Calu3 (cell line): Measurements from ENCODE around the gene RBPMS2. TPM values are rescaled to one million over a fixed set of nuclear protein-coding genes. Genes with fewer than 3 reads are reported as not detected.

ENCODE experiments used
- BruUV-seq: library from RNA; stranded (reverse); fragments of 400-500 nt; replicated peaks from 2 replicates; lab custom pipeline; 2021; lab: Mats Ljungman, UMichigan
- CTCF ChIA-PET: fragments of 300-600 bp; sonication (Branson Sonifier 250); formaldehyde crosslinking; loops from one replicate; lab custom pipeline; 2022; ENCODE audit warnings: antibody characterized with exemption; lab: Charles Lee
- DNase-seq: peaks from one replicate; pipeline ENCODE4 v3.0.0; 2022
- H3K27ac Mint-ChIP-seq: one replicate; pipeline ENCODE4 v1.8.0; 2022; ENCODE audit warnings: mixed read lengths; ENCODE audit not compliant: unreplicated experiment
- H3K27me3 Mint-ChIP-seq: one replicate; pipeline ENCODE4 v1.8.0; 2022; ENCODE audit warnings: mixed read lengths; ENCODE audit not compliant: unreplicated experiment
- H3K36me3 Mint-ChIP-seq: one replicate; pipeline ENCODE4 v1.8.0; 2022; ENCODE audit warnings: mild to moderate bottlenecking, moderate library complexity, mixed read lengths; ENCODE audit not compliant: insufficient read depth, unreplicated experiment
- H3K4me1 Mint-ChIP-seq: one replicate; pipeline ENCODE4 v1.8.0; 2022; ENCODE audit warnings: mild to moderate bottlenecking, low read depth, mixed read lengths; ENCODE audit not compliant: unreplicated experiment
- H3K4me3 Mint-ChIP-seq: one replicate; pipeline ENCODE4 v1.8.0; 2022; ENCODE audit warnings: mild to moderate bottlenecking, low read depth, moderate library complexity, mixed read lengths; ENCODE audit not compliant: unreplicated experiment
- H3K9me3 Mint-ChIP-seq: one replicate; pipeline ENCODE4 v1.8.0; 2022; ENCODE audit warnings: low read depth, mixed read lengths; ENCODE audit not compliant: unreplicated experiment
- CTCF ChIP-seq: fragments of 200-600 bp; IDR thresholded peaks from one replicate; pipeline ENCODE4 v1.8.0; 2022; ENCODE audit warnings: antibody characterized with exemption; ENCODE audit not compliant: unreplicated experiment
- intact Hi-C: fragments of 100-400 bp; cut with micrococcal nuclease; formaldehyde crosslinking; loops from one replicate; pipeline ENCODE4 v1.10.0; 2022; ENCODE audit not compliant: unreplicated experiment
- total RNA-seq: library from RNA; stranded (reverse); gene quantifications from 2 replicates; pipeline ENCODE4 v1.2.3, GENCODE V29; 2022

Gene RBPMS2
- total RNA-seq, 1 experiment from 2014 or later, result 1.4 TPM

GRCh38 chr15:64763874-64764273, 11.5 kb downstream of the RBPMS2 start:
- no peak overlapping the region for H3K4me3 Mint-ChIP-seq
- no peaks in the 10 kb centered on the region for H3K4me1 Mint-ChIP-seq
- BruUV-seq, result no TSS peak
- H3K27me3 Mint-ChIP-seq, result peaks cover 24% of the 10 kb centered on the region
- no peak for TF ChIP-seq CTCF
- CTCF ChIA-PET, result interaction anchor here (0.5 kb wide), 1 partner anchor 111 kb away, joined by 5 read pairs; no protein-coding TSS in a partner anchor
- no peaks in the 10 kb centered on the region for H3K36me3 Mint-ChIP-seq
- intact Hi-C loops, result no loop called here
- H3K27ac Mint-ChIP-seq, result no peak overlapping the region
- H3K9me3 Mint-ChIP-seq, result no peaks in the 10 kb centered on the region
- DNase-seq, result no peak

GRCh38 chr15:64763462-64763861, 11.9 kb downstream of the RBPMS2 start:
- DNase-seq, result no peak
- CTCF ChIA-PET, result no interaction called here
- H3K36me3 Mint-ChIP-seq, result no peaks in the 10 kb centered on the region
- H3K4me1 Mint-ChIP-seq, result no peaks in the 10 kb centered on the region
- no TSS peak for BruUV-seq
- TF ChIP-seq CTCF, result no peak
- intact Hi-C loops, result no loop called here
- no peaks in the 10 kb centered on the region for H3K9me3 Mint-ChIP-seq
- peaks cover 26% of the 10 kb centered on the region for H3K27me3 Mint-ChIP-seq
- no peak overlapping the region for H3K27ac Mint-ChIP-seq
- H3K4me3 Mint-ChIP-seq, result no peak overlapping the region

- Mint-ChIP-seq H3K27ac (no peak overlapping the region), H3K36me3 (no peaks in the 10 kb centered on the region)
Observed at GRCh38 chr15:64763021-64763420, 12.4 kb downstream of the RBPMS2 start.

GRCh38 chr15:64762546-64762945, 12.8 kb downstream of the RBPMS2 start:
- no TSS peak for BruUV-seq
- Mint-ChIP-seq H3K36me3 (no peaks in the 10 kb centered on the region), H3K27ac (no peak overlapping the region), H3K27me3 (peaks cover 29% of the 10 kb centered on the region), H3K4me1 (no peaks in the 10 kb centered on the region), H3K9me3 (no peaks in the 10 kb centered on the region), H3K4me3 (no peak overlapping the region)
- no peak for TF ChIP-seq CTCF
- intact Hi-C loops, result no loop called here
- CTCF ChIA-PET, result no interaction called here
- DNase-seq, result no peak

More at GRCh38 chr15:64763021-64763420, 12.4 kb downstream of the RBPMS2 start:
- no peak for TF ChIP-seq CTCF
- no peak for DNase-seq
- Mint-ChIP-seq H3K4me1 (no peaks in the 10 kb centered on the region), H3K27me3 (peaks cover 29% of the 10 kb centered on the region), H3K4me3 (no peak overlapping the region), H3K9me3 (no peaks in the 10 kb centered on the region)
- intact Hi-C loops, result no loop called here
- CTCF ChIA-PET, result no interaction called here
- no TSS peak for BruUV-seq
